HCT116 (cell line): Measurements from ENCODE around the gene PARP12. TPM values are rescaled to one million over a fixed set of nuclear protein-coding genes. Genes with fewer than 3 reads are reported as not detected.

ENCODE experiments used
- ATAC-seq: fragments of 200-7000 bp; cut with Tn5 transposase; 2 replicates; pipeline ENCODE4 v1.9.1; 2020; ENCODE audit warnings: mild to moderate bottlenecking, moderate library complexity
- BruUV-seq: library from RNA; stranded (reverse); fragments of 400-500 nt; replicated peaks from 2 replicates; lab custom pipeline; 2021; lab: Mats Ljungman, UMichigan
- CTCF ChIA-PET: fragments of 300-600 bp; sonication (Branson Sonifier 250); formaldehyde crosslinking; loops from one replicate; lab custom pipeline; 2021; ENCODE audit warnings: antibody characterized with exemption; lab: Charles Lee
- POLR2A ChIA-PET: fragments of 300-600, 350-600 bp; sonication (Branson Sonifier 250); formaldehyde crosslinking; loops from one replicate; lab custom pipeline; 2021; ENCODE audit warnings: antibody characterized with exemption; lab: Charles Lee
- RAD21 ChIA-PET, 2 experiments: fragments of 300-600 bp; sonication (Branson Sonifier 250); formaldehyde crosslinking; loops; one replicate each; lab custom pipeline; 2023; ENCODE audit warnings: low total read pairs in 2 of 2; ENCODE audit not compliant: uncharacterized antibody in 2 of 2, unreplicated experiment in 2 of 2, low non-redundant PET in 1 of 2; lab: Charles Lee
- DNase-seq: peaks from one replicate; pipeline ENCODE4 v3.0.0-alpha.2; 2010; ENCODE audit warnings: low read depth, low spot score
- H2AFZ ChIP-seq: fragments of 200-600 bp; shearing (Covaris generic), sonication (generic); 2 replicates; pipeline ENCODE4 v1.6.1; 2017; ENCODE audit warnings: low read depth, mixed run types, mixed read lengths, antibody characterized with exemption, low read length; ENCODE audit not compliant: poor library complexity, severe bottlenecking
- H3K27ac ChIP-seq: 2 replicates; pipeline ENCODE4 v1.5.1; 2012; ENCODE audit warnings: low read depth, low read length
- H3K27me3 ChIP-seq: fragments of 200-600 bp; sonication (generic); 2 replicates; pipeline ENCODE4 v1.6.1; 2016; ENCODE audit warnings: mixed run types, low read length, mixed read lengths; ENCODE audit not compliant: insufficient read depth
- H3K36me3 ChIP-seq, 2 experiments: fragments of 200-500 bp in 1 of 2; fragments of 200-600 bp in 1 of 2; sonication (Bioruptor generic) in 1 of 2; sonication (generic) in 1 of 2; 2 replicates each; pipeline versions ENCODE4 v1.5.1 to v1.6.1; 2014 to 2016; ENCODE audit warnings: low read length in 2 of 2, inconsistent platforms in 1 of 2, mixed read lengths in 1 of 2, mixed run types in 1 of 2; ENCODE audit not compliant: insufficient read depth in 2 of 2, control insufficient read depth in 1 of 2
- H3K4me1 ChIP-seq, 2 experiments: fragments of 200-600 bp in 1 of 2; sonication (generic) in 1 of 2; 2 replicates each; pipeline versions ENCODE4 v1.5.1 to v1.6.1; 2012 to 2017; ENCODE audit warnings: low read length in 2 of 2, inconsistent platforms in 1 of 2, mild to moderate bottlenecking in 1 of 2, mixed read lengths in 1 of 2, mixed run types in 1 of 2, moderate library complexity in 1 of 2; ENCODE audit not compliant: insufficient read depth in 2 of 2, control insufficient read depth in 1 of 2
- H3K4me2 ChIP-seq: fragments of 200-600 bp; sonication (generic); 2 replicates; pipeline ENCODE4 v1.6.1; 2017; ENCODE audit warnings: mixed run types, low read length, mixed read lengths
- H3K4me3 ChIP-seq, 2 experiments: fragments of 200-600 bp in 1 of 2; sonication (generic) in 1 of 2; replicated peaks in 1 of 2; 2 replicates each; pipeline ENCODE4 v1.5.1; 2011 to 2016; ENCODE audit warnings: low read length in 2 of 2, control low read depth in 1 of 2, low read depth in 1 of 2, mild to moderate bottlenecking in 1 of 2, mixed read lengths in 1 of 2, mixed run types in 1 of 2
- H3K79me2 ChIP-seq: fragments of 200-600 bp; sonication (generic); 2 replicates; pipeline ENCODE4 v1.6.1; 2017; ENCODE audit warnings: mild to moderate bottlenecking, mixed run types, low read length, moderate library complexity, mixed read lengths; ENCODE audit not compliant: insufficient read depth
- H3K9ac ChIP-seq: fragments of 200-600 bp; sonication (generic); 2 replicates; pipeline ENCODE4 v1.6.1; 2016; ENCODE audit warnings: low read length, mixed read lengths
- H3K9me2 ChIP-seq: fragments of 200-600 bp; sonication (generic), shearing (Covaris generic); 2 replicates; pipeline ENCODE4 v1.6.1; 2017; ENCODE audit warnings: mixed run types, mild to moderate bottlenecking, moderate library complexity; ENCODE audit not compliant: insufficient read depth
- H3K9me3 ChIP-seq, 2 experiments: fragments of 200-500 bp in 1 of 2; fragments of 200-600 bp in 1 of 2; sonication (Bioruptor generic) in 1 of 2; sonication (generic) in 1 of 2; 2 replicates each; pipeline ENCODE4 v1.6.1; 2014 to 2017; ENCODE audit warnings: low read length in 2 of 2, mixed read lengths in 2 of 2, inconsistent platforms in 1 of 2, low read depth in 1 of 2, mild to moderate bottlenecking in 1 of 2, mixed run types in 1 of 2, moderate library complexity in 1 of 2; ENCODE audit not compliant: control insufficient read depth in 1 of 2, insufficient read depth in 1 of 2
- H4K20me1 ChIP-seq: fragments of 200-600 bp; sonication (generic), shearing (Covaris generic); 2 replicates; pipeline ENCODE4 v1.6.1; 2017; ENCODE audit warnings: mixed run types, mild to moderate bottlenecking, moderate library complexity; ENCODE audit not compliant: insufficient read depth
- CBX3 ChIP-seq: IDR thresholded peaks from 2 replicates; pipeline ENCODE4 v1.6.1; 2012; ENCODE audit warnings: low read depth
- CEBPB ChIP-seq: IDR thresholded peaks from 2 replicates; pipeline ENCODE4 v1.6.1; 2012; ENCODE audit warnings: low read depth
- CTCF ChIP-seq, 3 experiments: fragments of 200-600 bp in 1 of 3; sonication (generic) in 1 of 3; IDR thresholded peaks in 2 of 3; conservative IDR thresholded peaks in 1 of 3; 2 replicates each; pipeline ENCODE4 v1.5.1; 2012 to 2017; ENCODE audit warnings: low read depth in 2 of 3, low read length in 2 of 3, antibody characterized with exemption in 1 of 3, borderline replicate concordance in 1 of 3, control low read depth in 1 of 3, mild to moderate bottlenecking in 1 of 3, mixed read lengths in 1 of 3, mixed run types in 1 of 3, moderate library complexity in 1 of 3; ENCODE audit not compliant: insufficient read depth in 1 of 3
- EGR1 ChIP-seq: IDR thresholded peaks from 2 replicates; pipeline ENCODE4 v1.6.1; 2012; ENCODE audit warnings: low read depth
- ELF1 ChIP-seq: IDR thresholded peaks from 2 replicates; pipeline ENCODE4 v1.6.1; 2012; ENCODE audit warnings: low read depth, borderline replicate concordance
- EZH2 ChIP-seq: fragments of 200-600 bp; sonication (generic); IDR thresholded peaks from 2 replicates; pipeline ENCODE4 v1.6.1; 2017; ENCODE audit warnings: antibody characterized with exemption, mixed run types
- EZH2phosphoT487 ChIP-seq: fragments of 200-600 bp; IDR thresholded peaks from 2 replicates; pipeline ENCODE4 v1.6.1; 2018; ENCODE audit warnings: antibody characterized with exemption, borderline replicate concordance
- FOSL1 ChIP-seq: IDR thresholded peaks from 2 replicates; pipeline ENCODE4 v1.6.1; 2012; ENCODE audit warnings: low read depth
- JUND ChIP-seq: IDR thresholded peaks from 2 replicates; pipeline ENCODE4 v1.6.1; 2012
- MAX ChIP-seq: IDR thresholded peaks from 2 replicates; pipeline ENCODE4 v1.6.1; 2012
- POLR2A ChIP-seq: IDR thresholded peaks from 2 replicates; pipeline ENCODE4 v1.7.0; 2011; ENCODE audit warnings: borderline replicate concordance; ENCODE audit not compliant: insufficient read depth, insufficient read length; ENCODE audit errors: extremely low read depth
- POLR2AphosphoS5 ChIP-seq: IDR thresholded peaks from 2 replicates; pipeline ENCODE4 v1.6.1; 2011; ENCODE audit warnings: mild to moderate bottlenecking, low read depth, low read length, moderate library complexity
- RAD21 ChIP-seq: IDR thresholded peaks from 2 replicates; pipeline ENCODE4 v1.6.1; 2012; ENCODE audit warnings: low read depth, mild to moderate bottlenecking
- SIN3A ChIP-seq: IDR thresholded peaks from 2 replicates; pipeline ENCODE4 v1.6.1; 2012; ENCODE audit warnings: low read depth
- SRF ChIP-seq: IDR thresholded peaks from 2 replicates; pipeline ENCODE4 v1.6.1; 2012; ENCODE audit warnings: low read depth
- TCF7L2 ChIP-seq: IDR thresholded peaks from 2 replicates; pipeline ENCODE4 v1.7.0; 2011; ENCODE audit warnings: borderline replicate concordance, inconsistent platforms; ENCODE audit not compliant: insufficient read depth, insufficient read length; ENCODE audit errors: extremely low read depth
- YY1 ChIP-seq: IDR thresholded peaks from 2 replicates; pipeline ENCODE4 v1.6.1; 2011; ENCODE audit warnings: low read length, low read depth, moderate library complexity, mild to moderate bottlenecking; ENCODE audit not compliant: insufficient replicate concordance; ENCODE audit errors: extremely low read depth
- ZNF274 ChIP-seq: fragments of 200-500 bp; sonication (Bioruptor generic); IDR thresholded peaks from 2 replicates; pipeline ENCODE4 v1.6.1; 2014; ENCODE audit warnings: mild to moderate bottlenecking, low read depth, low read length, inconsistent platforms
- intact Hi-C: fragments of 100-400 bp; cut with micrococcal nuclease; formaldehyde crosslinking; loops from 2 replicates; pipeline ENCODE4 v1.10.0; 2022
- total RNA-seq: library from RNA; stranded (reverse); gene quantifications from one replicate; pipeline ENCODE4 v1.2.1, GENCODE V29; 2021; ENCODE audit not compliant: unreplicated experiment
- TF ChIP-seq, protein P1 (sequence below): IDR thresholded peaks from 2 replicates; pipeline ENCODE4 v1.6.1; 2012
- TF ChIP-seq, protein P2 (sequence below): IDR thresholded peaks from 2 replicates; pipeline ENCODE4 v1.6.1; 2012; ENCODE audit warnings: low read depth

PARP12 gene
- total RNA-seq, 1 experiment from 2014 or later = 17.7 TPM

DNA sequence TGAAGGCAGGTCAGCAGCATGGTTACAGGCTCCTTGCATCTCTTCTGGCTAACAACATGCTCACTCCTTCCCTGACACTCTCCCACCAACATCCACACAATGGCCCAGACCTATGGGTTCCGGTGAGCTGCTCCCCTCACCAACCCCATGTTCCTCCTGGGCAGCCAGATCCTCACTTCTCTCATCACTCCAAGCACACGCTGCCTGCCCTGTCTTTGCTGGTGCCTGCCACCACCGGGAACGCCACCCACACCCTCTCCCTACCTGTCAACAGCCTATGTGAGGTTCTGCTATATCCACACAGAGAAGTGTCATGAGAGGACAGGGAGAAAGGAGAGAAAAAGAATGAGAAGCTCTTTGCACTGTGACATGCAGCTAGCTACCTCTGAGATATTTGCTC, 14.6 kb downstream of the PARP12 start (continued):
- TF ChIP-seq MAX (no peak), POLR2AphosphoS5 (no peak), EZH2phosphoT487 (no peak), FOSL1 (no peak), POLR2A (no peak)

- intact Hi-C loops = no loop called here
- RAD21 ChIA-PET = no interaction called here
- Histone ChIP-seq H3K4me1 (no peaks in the 10 kb centered on the region), H3K27ac (no peak overlapping the region), H3K4me3 (no peak overlapping the region), H3K9ac (no peak overlapping the region), H4K20me1 (no peaks in the 10 kb centered on the region), H3K4me2 (no peak overlapping the region), H3K9me2 (no peaks in the 10 kb centered on the region), H3K27me3 (no peaks in the 10 kb centered on the region), H3K79me2 (no peaks in the 10 kb centered on the region), H3K36me3 (no peaks in the 10 kb centered on the region), H2AFZ (no peak overlapping the region), H3K9me3 (no peaks in the 10 kb centered on the region)
- CTCF ChIA-PET = no interaction called here
- POLR2A ChIA-PET = no interaction called here
- BruUV-seq = no TSS peak
- DNase-seq (no peak), ATAC-seq (no peak)
- no peak for TF ChIP-seq ELF1
- no peak for TF ChIP-seq JUND
- no peak for TF ChIP-seq CBX3
- TF ChIP-seq SIN3A = no peak
- TF ChIP-seq, protein P1, sequence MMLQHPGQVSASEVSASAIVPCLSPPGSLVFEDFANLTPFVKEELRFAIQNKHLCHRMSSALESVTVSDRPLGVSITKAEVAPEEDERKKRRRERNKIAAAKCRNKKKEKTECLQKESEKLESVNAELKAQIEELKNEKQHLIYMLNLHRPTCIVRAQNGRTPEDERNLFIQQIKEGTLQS = no peak
- no peak for TF ChIP-seq EGR1
- TF ChIP-seq ZNF274 = no peak
- TF ChIP-seq CTCF (IDR thresholded peaks at IDR 0.05 in 2 of 3, conservative IDR thresholded peaks at IDR 0.05 in 1 of 3; ENCODE audit: borderline replicate concordance in 1 of 3, insufficient read depth in 1 of 3, low read depth in 2 of 3, low read length in 2 of 3) = no peak
- TF ChIP-seq RAD21 = no peak
- TF ChIP-seq EZH2 = no peak
- no peak for TF ChIP-seq TCF7L2
- TF ChIP-seq, protein P2, sequence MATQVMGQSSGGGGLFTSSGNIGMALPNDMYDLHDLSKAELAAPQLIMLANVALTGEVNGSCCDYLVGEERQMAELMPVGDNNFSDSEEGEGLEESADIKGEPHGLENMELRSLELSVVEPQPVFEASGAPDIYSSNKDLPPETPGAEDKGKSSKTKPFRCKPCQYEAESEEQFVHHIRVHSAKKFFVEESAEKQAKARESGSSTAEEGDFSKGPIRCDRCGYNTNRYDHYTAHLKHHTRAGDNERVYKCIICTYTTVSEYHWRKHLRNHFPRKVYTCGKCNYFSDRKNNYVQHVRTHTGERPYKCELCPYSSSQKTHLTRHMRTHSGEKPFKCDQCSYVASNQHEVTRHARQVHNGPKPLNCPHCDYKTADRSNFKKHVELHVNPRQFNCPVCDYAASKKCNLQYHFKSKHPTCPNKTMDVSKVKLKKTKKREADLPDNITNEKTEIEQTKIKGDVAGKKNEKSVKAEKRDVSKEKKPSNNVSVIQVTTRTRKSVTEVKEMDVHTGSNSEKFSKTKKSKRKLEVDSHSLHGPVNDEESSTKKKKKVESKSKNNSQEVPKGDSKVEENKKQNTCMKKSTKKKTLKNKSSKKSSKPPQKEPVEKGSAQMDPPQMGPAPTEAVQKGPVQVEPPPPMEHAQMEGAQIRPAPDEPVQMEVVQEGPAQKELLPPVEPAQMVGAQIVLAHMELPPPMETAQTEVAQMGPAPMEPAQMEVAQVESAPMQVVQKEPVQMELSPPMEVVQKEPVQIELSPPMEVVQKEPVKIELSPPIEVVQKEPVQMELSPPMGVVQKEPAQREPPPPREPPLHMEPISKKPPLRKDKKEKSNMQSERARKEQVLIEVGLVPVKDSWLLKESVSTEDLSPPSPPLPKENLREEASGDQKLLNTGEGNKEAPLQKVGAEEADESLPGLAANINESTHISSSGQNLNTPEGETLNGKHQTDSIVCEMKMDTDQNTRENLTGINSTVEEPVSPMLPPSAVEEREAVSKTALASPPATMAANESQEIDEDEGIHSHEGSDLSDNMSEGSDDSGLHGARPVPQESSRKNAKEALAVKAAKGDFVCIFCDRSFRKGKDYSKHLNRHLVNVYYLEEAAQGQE = no peak
- no peak for TF ChIP-seq CEBPB
- TF ChIP-seq POLR2A = no peak
- TF ChIP-seq FOSL1 = no peak
- TF ChIP-seq MAX = no peak
- TF ChIP-seq POLR2AphosphoS5 = no peak
- TF ChIP-seq YY1 = no peak
- TF ChIP-seq SRF = no peak
These were observed 15.6 kb downstream of the PARP12 start for GRCh38 chr7:140047197-140047596.
